H9 (cell line): ENCODE measurements around the gene ADGRG2. TPM values are rescaled to one million over a fixed set of nuclear protein-coding genes. Genes with fewer than 3 reads are reported as not detected.
A peak's percentile ranks its signal among the peaks of the same experiment; 100 is the strongest.

Experiments used
- DNase-seq: peaks from one replicate; pipeline ENCODE4 v3.0.0-alpha.2; 2017
- H2AFZ ChIP-seq: one replicate; pipeline ENCODE4 v1.6.1; 2013; ENCODE audit warnings: mild to moderate bottlenecking, low read length, control low read depth, moderate library complexity
- H2AK5ac ChIP-seq: 2 replicates; pipeline ENCODE4 v1.6.1; 2013; ENCODE audit warnings: low read length, control low read depth, mixed read lengths; ENCODE audit not compliant: insufficient read length
- H2BK120ac ChIP-seq: one replicate; pipeline ENCODE4 v1.6.1; 2013; ENCODE audit warnings: low read depth, mild to moderate bottlenecking, low read length, control low read depth, inconsistent platforms; ENCODE audit not compliant: poor library complexity, severe bottlenecking
- H2BK12ac ChIP-seq: 2 replicates; pipeline ENCODE4 v1.6.1; 2013; ENCODE audit warnings: low read length, control low read depth, mixed read lengths, low read depth; ENCODE audit not compliant: insufficient read length
- H2BK15ac ChIP-seq: 2 replicates; pipeline ENCODE4 v1.6.1; 2013; ENCODE audit warnings: low read depth, low read length, control low read depth
- H2BK20ac ChIP-seq: one replicate; pipeline ENCODE4 v1.6.1; 2013; ENCODE audit warnings: low read depth, mild to moderate bottlenecking, low read length, control low read depth, inconsistent platforms; ENCODE audit not compliant: poor library complexity, severe bottlenecking
- H2BK5ac ChIP-seq: 2 replicates; pipeline ENCODE4 v1.6.1; 2013; ENCODE audit warnings: low read length, control low read depth, mixed read lengths; ENCODE audit not compliant: insufficient read length
- H3K14ac ChIP-seq: 2 replicates; pipeline ENCODE4 v1.6.1; 2013; ENCODE audit warnings: low read length, control low read depth; ENCODE audit not compliant: insufficient read depth
- H3K18ac ChIP-seq: 2 replicates; pipeline ENCODE4 v1.6.1; 2013; ENCODE audit warnings: low read depth, mild to moderate bottlenecking, mixed read lengths, low read length, control low read depth; ENCODE audit not compliant: insufficient read length
- H3K23ac ChIP-seq: 2 replicates; pipeline ENCODE4 v1.6.1; 2013; ENCODE audit warnings: low read length, control low read depth, mixed read lengths, low read depth; ENCODE audit not compliant: insufficient read length
- H3K23me2 ChIP-seq: 2 replicates; pipeline ENCODE4 v1.6.1; 2013; ENCODE audit warnings: low read depth, mild to moderate bottlenecking, mixed read lengths, low read length, control low read depth; ENCODE audit not compliant: insufficient read length, poor library complexity, severe bottlenecking
- H3K27ac ChIP-seq: 2 replicates; pipeline ENCODE4 v1.5.1; 2013; ENCODE audit warnings: low read length, control low read depth, mixed read lengths, low read depth; ENCODE audit not compliant: insufficient read length
- H3K27me3 ChIP-seq: 2 replicates; pipeline ENCODE4 v1.6.1; 2013; ENCODE audit warnings: low read length, control low read depth, inconsistent platforms; ENCODE audit not compliant: insufficient read depth
- H3K4ac ChIP-seq: 2 replicates; pipeline ENCODE4 v1.6.1; 2013; ENCODE audit warnings: low read depth, mild to moderate bottlenecking, control low read depth, inconsistent platforms, low read length, moderate library complexity
- H3K4me1 ChIP-seq: 2 replicates; pipeline ENCODE4 v1.6.1; 2013; ENCODE audit warnings: low read length, control low read depth, inconsistent platforms; ENCODE audit not compliant: insufficient read depth
- H3K4me2 ChIP-seq: 2 replicates; pipeline ENCODE4 v1.6.1; 2013; ENCODE audit warnings: low read length, control low read depth, mixed read lengths; ENCODE audit not compliant: insufficient read length, insufficient read depth
- H3K56ac ChIP-seq: 2 replicates; pipeline ENCODE4 v1.6.1; 2013; ENCODE audit warnings: low read depth, mild to moderate bottlenecking, mixed read lengths, low read length, control low read depth; ENCODE audit not compliant: insufficient read length
- H3K79me1 ChIP-seq: 2 replicates; pipeline ENCODE4 v1.6.1; 2013; ENCODE audit warnings: low read depth, mild to moderate bottlenecking, moderate library complexity, low read length, control low read depth, inconsistent platforms; ENCODE audit not compliant: insufficient read depth, poor library complexity, severe bottlenecking
- H3K79me2 ChIP-seq: 2 replicates; pipeline ENCODE4 v1.6.1; 2013; ENCODE audit warnings: low read length, control low read depth, inconsistent platforms; ENCODE audit not compliant: insufficient read depth
- H3K9ac ChIP-seq: 2 replicates; pipeline ENCODE4 v1.6.1; 2013; ENCODE audit warnings: low read length, control low read depth, mixed read lengths; ENCODE audit not compliant: insufficient read length; ENCODE audit errors: extremely low read depth
- H3K9me3 ChIP-seq: one replicate; pipeline ENCODE4 v1.6.1; 2013; ENCODE audit warnings: low read depth, low read length, inconsistent platforms; ENCODE audit not compliant: control insufficient read depth
- H3T11ph ChIP-seq: one replicate; pipeline ENCODE4 v1.6.1; 2013; ENCODE audit warnings: mild to moderate bottlenecking, low read length, control low read depth, inconsistent platforms
- H4K20me1 ChIP-seq: one replicate; pipeline ENCODE4 v1.6.1; 2013; ENCODE audit not compliant: control insufficient read depth, insufficient read length, insufficient read depth
- H4K5ac ChIP-seq: 2 replicates; pipeline ENCODE4 v1.6.1; 2013; ENCODE audit warnings: low read depth, mild to moderate bottlenecking, mixed read lengths, low read length, control low read depth; ENCODE audit not compliant: insufficient read length
- H4K8ac ChIP-seq: replicated peaks from 2 replicates; pipeline ENCODE4 v1.6.1; 2013; ENCODE audit warnings: low read length, control low read depth, mixed read lengths, low read depth; ENCODE audit not compliant: insufficient read length
- H4K91ac ChIP-seq: 2 replicates; pipeline ENCODE4 v1.6.1; 2013; ENCODE audit warnings: low read depth, mild to moderate bottlenecking, moderate library complexity, mixed read lengths, low read length, control low read depth; ENCODE audit not compliant: insufficient read length
- H3K27ac Mint-ChIP-seq, 3 experiments: 2 replicates in 2 of 3; 3 replicates in 1 of 3; pipeline ENCODE4 v1.8.0; 2020 to 2021; ENCODE audit warnings: mixed read lengths in 3 of 3, mild to moderate bottlenecking in 1 of 3, moderate library complexity in 1 of 3
- H3K27me3 Mint-ChIP-seq: 2 replicates; pipeline ENCODE4 v1.8.0; 2021; ENCODE audit warnings: low read depth, mild to moderate bottlenecking, moderate library complexity, mixed read lengths
- H3K36me3 Mint-ChIP-seq, 3 experiments: 2 replicates in 2 of 3; 3 replicates in 1 of 3; pipeline ENCODE4 v1.8.0; 2020 to 2021; ENCODE audit warnings: low read depth in 3 of 3, mixed read lengths in 3 of 3; ENCODE audit not compliant: insufficient read depth in 1 of 3
- H3K4me1 Mint-ChIP-seq, 2 experiments: 2 replicates each; pipeline ENCODE4 v1.8.0; 2020; ENCODE audit warnings: mixed read lengths in 2 of 2
- H3K4me3 Mint-ChIP-seq, 2 experiments: 2 replicates in 1 of 2; 3 replicates in 1 of 2; pipeline ENCODE4 v1.8.0; 2020 to 2021; ENCODE audit warnings: mild to moderate bottlenecking in 2 of 2, mixed read lengths in 2 of 2, moderate library complexity in 1 of 2
- H3K9me3 Mint-ChIP-seq, 2 experiments: 2 replicates in 1 of 2; 3 replicates in 1 of 2; pipeline ENCODE4 v1.8.0; 2020; ENCODE audit warnings: mild to moderate bottlenecking in 2 of 2, mixed read lengths in 2 of 2, moderate library complexity in 1 of 2
- CTCF ChIP-seq: fragments of 200-600 bp; sonication (generic); conservative IDR thresholded peaks from 3 replicates; pipeline ENCODE4 v1.8.0; 2021; ENCODE audit warnings: antibody characterized with exemption, mild to moderate bottlenecking
- WGBS: extraction: QIAGEN DNeasy Blood & Tissue Kit; methylation state at CpG from one replicate; pipeline ENCODE4 v1.1.7; 2013; ENCODE audit warnings: missing lambda C conversion rate, low lambda C conversion rate, mixed read lengths; ENCODE audit not compliant: insufficient read length; ENCODE audit errors: extremely low coverage; 5-methylcytosine and 5-hydroxymethylcytosine counted together
- total RNA-seq: library from RNA; stranded (reverse); gene quantifications from 2 replicates; pipeline ENCODE4 v1.2.1, GENCODE V29; 2021

The ADGRG2 gene
- total RNA-seq, 1 experiment from 2014 or later, result 6.8 TPM

- no peaks in the 10 kb centered on the region for H3K27me3 ChIP-seq
- H3K4ac ChIP-seq, result no peak overlapping the region
- peak overlapping the region; percentile 79 to 83 for H3K4me3 Mint-ChIP-seq
- peak overlapping the region; percentile 26 for H3K27ac ChIP-seq
- no peak overlapping the region for H2BK120ac ChIP-seq
- no peaks in the 10 kb centered on the region for H4K20me1 ChIP-seq
- H3K9me3 Mint-ChIP-seq, result peaks cover 52 to 55% of the 10 kb centered on the region in 2 experiments
- H2BK15ac ChIP-seq, result no peak overlapping the region
- H2AFZ ChIP-seq, result no peak overlapping the region
- H3K27me3 Mint-ChIP-seq, result no peaks in the 10 kb centered on the region
- no peaks in the 10 kb centered on the region; the same call in 1 of the 2 replicates for H3K79me2 ChIP-seq
- peaks cover 0 to 5% (median 0%) of the 10 kb centered on the region in 3 experiments; a peak in 4 of 7 replicates for H3K36me3 Mint-ChIP-seq
- H3K4me1 ChIP-seq, result no peaks in the 10 kb centered on the region
- no peak overlapping the region for H2BK5ac ChIP-seq
- H3K9ac ChIP-seq, result peak overlapping the region; percentile 76
- H3K4me1 Mint-ChIP-seq, result peaks cover 0 to 4% of the 10 kb centered on the region in 2 experiments; a peak in 1 of 4 replicates
- H3K27ac Mint-ChIP-seq, result peak overlapping the region in 1 of 3 experiments; percentile 59; a peak in 1 of 7 replicates
- no peak overlapping the region for H2BK12ac ChIP-seq
- no peak overlapping the region for H4K91ac ChIP-seq
- H2BK20ac ChIP-seq, result no peak overlapping the region
- TF ChIP-seq CTCF, result no peak
- no CpG with 5 or more reads among the region's 4 CpGs for WGBS
- H3K18ac ChIP-seq, result no peak overlapping the region
- peaks cover 2% of the 10 kb centered on the region for H3K79me1 ChIP-seq
- H2AK5ac ChIP-seq, result no peak overlapping the region
- H3K4me2 ChIP-seq, result peak overlapping the region; percentile 96
- no peak overlapping the region for H3K23ac ChIP-seq
- H4K5ac ChIP-seq, result no peak overlapping the region
- H3K14ac ChIP-seq, result no peak overlapping the region
- DNase-seq, result no peak
- H3K23me2 ChIP-seq, result peaks cover 3% of the 10 kb centered on the region
- peaks cover 24% of the 10 kb centered on the region for H3K9me3 ChIP-seq
- H3K56ac ChIP-seq, result no peak overlapping the region
- H4K8ac ChIP-seq, result no peak overlapping the region
- no peak overlapping the region for H3T11ph ChIP-seq
These were observed 137.2 kb downstream of the ADGRG2 start for GRCh38 chrX:18985186-18985435.
